ENCODE data around the gene INPP4B.

INPP4B gene

GRCh38 chr4:142369141-142369540, 477.0 kb downstream of the INPP4B start:
- no peak overlapping the region for H3K4me3 ChIP-seq
- H3K27ac ChIP-seq: no peak overlapping the region
- TF ChIP-seq CTCF (IDR thresholded peaks at IDR 0.05): no peak
- DNase-seq (ENCODE audit: low spot score): no peak

GRCh38 chr4:142367418-142368180, 478.5 kb downstream of the INPP4B start:
- Histone ChIP-seq H3K27ac (peak overlapping the region in 1 of 2 donors; percentile 11), H3K4me3 (no peak overlapping the region)
- TF ChIP-seq CTCF (IDR thresholded peaks at IDR 0.05): no peak
- no peak for DNase-seq (ENCODE audit: low spot score)

- DNase-seq (ENCODE audit: low spot score): no peak
- Histone ChIP-seq H3K27ac (no peak overlapping the region), H3K4me3 (no peak overlapping the region)
- TF ChIP-seq CTCF (IDR thresholded peaks at IDR 0.05): no peak
These were observed 479.3 kb downstream of the INPP4B start for GRCh38 chr4:142366769-142367181.

- Histone ChIP-seq H3K4me3 (no peak overlapping the region), H3K27ac (no peak overlapping the region)
- no peak for TF ChIP-seq CTCF (IDR thresholded peaks at IDR 0.05)
- DNase-seq (ENCODE audit: low spot score): no peak
These were observed 480.7 kb downstream of the INPP4B start for GRCh38 chr4:142365391-142365790.

GRCh38 chr4:142363686-142364085, 482.4 kb downstream of the INPP4B start:
- no peak overlapping the region for H3K4me3 ChIP-seq
- TF ChIP-seq CTCF (IDR thresholded peaks at IDR 0.05): no peak
- H3K27ac ChIP-seq: no peak overlapping the region
- DNase-seq (ENCODE audit: low spot score): no peak

GRCh38 chr4:142361981-142362380, 484.1 kb downstream of the INPP4B start:
- no peak for DNase-seq (ENCODE audit: low spot score)
- no peak for TF ChIP-seq CTCF (IDR thresholded peaks at IDR 0.05)
- H3K27ac ChIP-seq: no peak overlapping the region
- no peak overlapping the region for H3K4me3 ChIP-seq

GRCh38 chr4:142360657-142361056, 485.4 kb downstream of the INPP4B start:
- no peak for TF ChIP-seq CTCF (IDR thresholded peaks at IDR 0.05)
- H3K27ac ChIP-seq: no peak overlapping the region
- no peak overlapping the region for H3K4me3 ChIP-seq
- DNase-seq (ENCODE audit: low spot score): no peak

Measured in coronary artery (tissue), 2 donors.